ENCODE measurements around the gene P2RY12. TPM values are rescaled to one million over a fixed set of nuclear protein-coding genes. Genes with fewer than 3 reads are reported as not detected.

Gene P2RY12
- total RNA-seq, 1 donor = 0.18 TPM

DNA sequence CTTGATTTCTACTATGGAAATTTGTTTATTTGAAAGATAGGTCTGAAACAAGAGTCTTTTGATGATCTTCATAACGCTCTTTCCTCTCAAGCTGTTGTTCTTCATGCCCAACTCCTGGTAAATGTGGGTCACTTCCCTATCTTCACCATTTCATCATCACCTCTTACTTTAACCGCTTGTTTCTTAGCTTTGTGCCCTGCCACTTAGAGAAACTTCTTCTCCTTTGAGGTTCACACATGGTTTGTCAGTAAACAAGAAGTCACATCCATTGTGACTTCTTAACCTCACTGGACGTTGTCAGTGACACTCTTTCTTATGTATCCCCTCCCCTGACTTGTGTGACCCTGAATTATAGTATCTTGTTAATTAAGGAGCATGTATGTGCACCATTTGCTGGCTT lies 38.3 kb downstream of the P2RY12 start:
- no peak for DNase-seq (ENCODE audit: low read depth)
- TF ChIP-seq CTCF (IDR thresholded peaks at IDR 0.05; ENCODE audit: insufficient read depth, low read length) = no peak
- no peak overlapping the region for H3K4me3 ChIP-seq (ENCODE audit: low read depth, low read length)

DNA sequence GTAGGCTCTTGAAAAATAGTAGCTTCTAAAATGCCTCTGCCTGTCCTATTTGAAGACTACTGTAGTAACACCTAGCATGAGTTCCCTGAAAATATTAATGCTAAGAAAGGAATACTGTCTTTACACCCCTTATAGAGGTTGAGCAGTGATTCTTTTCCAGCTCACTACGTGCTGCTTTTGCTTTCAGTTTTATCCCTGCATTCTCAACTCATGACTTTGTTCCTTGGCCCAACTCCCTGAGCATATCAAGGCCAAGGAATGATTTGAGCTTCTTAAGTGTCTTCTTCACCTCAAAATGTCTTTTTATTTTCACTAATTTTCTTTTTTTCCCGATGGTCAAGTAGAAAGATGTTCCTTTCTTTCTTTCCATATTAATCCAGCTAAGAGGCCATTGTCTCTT lies 38.7 kb downstream of the P2RY12 start:
- no peak overlapping the region for H3K4me3 ChIP-seq (ENCODE audit: low read depth, low read length)
- peak; percentile 78 for DNase-seq (ENCODE audit: low read depth)
- no peak for TF ChIP-seq CTCF (IDR thresholded peaks at IDR 0.05; ENCODE audit: insufficient read depth, low read length)

DNA sequence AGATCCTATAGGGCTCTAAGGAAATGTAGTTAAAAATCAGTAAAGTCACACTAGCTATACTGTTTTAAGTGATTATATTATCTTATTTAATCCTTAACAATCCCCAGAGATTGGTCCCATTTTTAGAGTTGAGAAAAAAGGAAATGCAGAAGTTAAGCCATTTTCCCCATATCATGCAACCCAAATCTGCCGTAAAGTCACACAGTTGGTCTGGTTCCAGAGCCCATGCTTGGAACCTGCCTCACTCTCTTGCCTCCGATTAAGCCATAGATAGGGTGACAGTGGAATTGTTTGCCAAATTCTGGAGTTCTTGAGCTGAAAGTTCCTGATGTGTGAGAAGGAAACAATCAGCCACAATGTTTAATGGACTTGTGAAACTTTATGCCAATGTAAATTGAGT lies 52.9 kb downstream of the P2RY12 start:
- no peak for DNase-seq (ENCODE audit: low read depth)
- no peak for TF ChIP-seq CTCF (IDR thresholded peaks at IDR 0.05; ENCODE audit: insufficient read depth, low read length)

GRCh38 chr3:151330899-151331298 lies 53.7 kb downstream of the P2RY12 start:
- H3K4me3 ChIP-seq (ENCODE audit: low read depth, low read length) = no peak overlapping the region
- TF ChIP-seq CTCF (IDR thresholded peaks at IDR 0.05; ENCODE audit: insufficient read depth, low read length) = no peak
- DNase-seq (ENCODE audit: low read depth) = peak; percentile 49

More for the DNA sequence above, 52.9 kb downstream of the P2RY12 start:
- H3K4me3 ChIP-seq (ENCODE audit: low read depth, low read length) = no peak overlapping the region

DNA sequence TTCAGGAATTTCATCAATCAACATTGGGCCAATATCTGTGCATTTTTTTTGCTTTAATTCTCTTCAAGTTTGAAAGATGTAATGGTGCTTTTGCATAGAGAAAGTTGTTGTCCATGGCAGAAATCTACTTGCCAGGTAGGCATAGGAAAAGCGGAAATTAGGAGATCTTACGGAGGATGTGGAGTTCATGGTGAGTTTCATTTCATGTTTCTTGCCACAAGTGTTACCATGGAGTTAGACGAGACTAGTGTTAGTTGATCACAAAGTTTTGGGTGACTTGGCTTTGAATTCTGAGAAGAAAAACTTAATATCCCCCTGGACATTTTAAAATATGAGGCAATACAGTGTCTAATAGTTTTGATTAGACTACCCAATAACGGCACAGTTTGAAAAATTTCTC lies 54.2 kb downstream of the P2RY12 start:
- no peak overlapping the region for H3K4me3 ChIP-seq (ENCODE audit: low read depth, low read length)
- no peak for DNase-seq (ENCODE audit: low read depth)
- TF ChIP-seq CTCF (IDR thresholded peaks at IDR 0.05; ENCODE audit: insufficient read depth, low read length) = no peak

GRCh38 chr3:151329363-151329762 lies 55.2 kb downstream of the P2RY12 start, which contains the start of gene P2RY13:
Gene P2RY13, minus strand, starts transcription at chr3:151329549. Its CDS starts 21 bp downstream, at chr3:151329528.
- no peak for TF ChIP-seq CTCF (IDR thresholded peaks at IDR 0.05; ENCODE audit: insufficient read depth, low read length)
- DNase-seq (ENCODE audit: low read depth) = no peak

DNA sequence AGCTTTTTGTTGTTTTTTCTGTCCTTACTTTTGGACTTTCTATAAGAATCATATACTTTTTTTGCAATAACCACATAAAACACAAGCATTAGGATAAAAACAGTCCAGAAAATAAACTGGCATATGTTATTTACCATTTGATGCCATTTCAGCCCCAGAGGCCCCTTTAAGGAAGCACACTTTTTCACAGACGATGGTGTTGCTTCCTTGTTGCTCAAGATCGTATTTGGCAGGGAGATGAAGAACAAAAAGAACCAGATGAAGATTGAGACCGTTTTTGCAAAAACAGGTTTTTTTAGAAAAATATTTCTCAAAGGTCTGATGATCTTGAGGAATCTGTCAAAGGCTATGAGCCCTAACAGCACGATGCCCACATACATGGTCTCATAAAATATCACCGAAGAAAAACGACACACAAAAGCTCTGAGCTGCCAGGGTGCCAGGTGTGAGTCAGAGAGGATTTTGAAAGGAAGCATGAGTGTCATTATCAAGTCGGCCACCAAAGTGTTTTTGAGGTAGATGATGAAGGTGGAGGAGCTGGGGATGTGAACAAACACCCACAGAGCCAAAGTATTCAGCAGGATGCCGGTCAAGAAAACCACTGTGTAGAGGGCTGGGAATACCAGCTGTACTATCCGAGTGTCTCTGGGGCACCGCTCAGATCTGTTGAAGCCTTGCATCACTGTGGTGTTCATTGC lies 56.1 kb downstream of the P2RY12 start:
- peak; percentile 48 for DNase-seq (ENCODE audit: low read depth)
- no peak for TF ChIP-seq CTCF (IDR thresholded peaks at IDR 0.05; ENCODE audit: insufficient read depth, low read length)
- H3K4me3 ChIP-seq (ENCODE audit: low read depth, low read length) = no peak overlapping the region

More at GRCh38 chr3:151329363-151329762, 55.2 kb downstream of the P2RY12 start, which contains the start of gene P2RY13:
- H3K4me3 ChIP-seq (ENCODE audit: low read depth, low read length) = no peak within 1 kb of the TSS
